Loucy (cell line): ENCODE data around the gene UMODL1.

Experiments used
- H2AFZ ChIP-seq: fragments of 200-600 bp; sonication (generic); 2 replicates; pipeline ENCODE4 v1.6.0; 2016; ENCODE audit warnings: antibody characterized with exemption, mild to moderate bottlenecking, low read length, moderate library complexity
- H3F3A ChIP-seq: fragments of 200-600 bp; 2 replicates; pipeline ENCODE4 v1.6.0; 2016; ENCODE audit warnings: antibody characterized with exemption, low read depth, mild to moderate bottlenecking
- H3K27me3 ChIP-seq: fragments of 200-600 bp; sonication (generic); 2 replicates; pipeline ENCODE4 v1.6.1; 2014; ENCODE audit warnings: low read length, mild to moderate bottlenecking; ENCODE audit not compliant: insufficient read depth, poor library complexity, severe bottlenecking
- H3K36me3 ChIP-seq: fragments of 200-600 bp; sonication (generic); 2 replicates; pipeline ENCODE4 v1.6.1; 2016; ENCODE audit warnings: low read length; ENCODE audit not compliant: insufficient read depth
- H3K4me1 ChIP-seq: fragments of 200-600 bp; sonication (generic); 2 replicates; pipeline ENCODE4 v1.5.1; 2014; ENCODE audit warnings: low read length, mild to moderate bottlenecking; ENCODE audit not compliant: insufficient read depth, poor library complexity, severe bottlenecking
- H3K4me2 ChIP-seq: fragments of 200-600 bp; sonication (generic); 2 replicates; pipeline ENCODE4 v1.6.0; 2014; ENCODE audit warnings: antibody characterized with exemption, low read length, low read depth, mild to moderate bottlenecking; ENCODE audit not compliant: poor library complexity, severe bottlenecking
- H3K4me3 ChIP-seq: fragments of 200-600 bp; sonication (generic); 2 replicates; pipeline ENCODE4 v1.5.1; 2014; ENCODE audit warnings: low read length, mild to moderate bottlenecking, mixed read lengths; ENCODE audit not compliant: poor library complexity, severe bottlenecking
- H3K79me2 ChIP-seq: fragments of 200-600 bp; sonication (generic); 2 replicates; pipeline ENCODE4 v1.6.1; 2014; ENCODE audit warnings: low read length; ENCODE audit not compliant: insufficient read depth
- H3K9ac ChIP-seq: fragments of 200-600 bp; sonication (generic); 2 replicates; pipeline ENCODE4 v1.6.0; 2014; ENCODE audit warnings: mild to moderate bottlenecking, low read depth, low read length, moderate library complexity; ENCODE audit not compliant: poor library complexity, severe bottlenecking
- H3K9me2 ChIP-seq: fragments of 200-600 bp; sonication (generic); replicated peaks from 2 replicates; pipeline ENCODE4 v1.6.1; 2016; ENCODE audit warnings: low read depth, low read length, mixed read lengths
- H3K9me3 ChIP-seq: fragments of 200-600 bp; sonication (generic); 2 replicates; pipeline ENCODE4 v1.6.1; 2014; ENCODE audit warnings: mild to moderate bottlenecking, antibody characterized with exemption, low read length, low read depth; ENCODE audit not compliant: insufficient read depth
- H4K20me1 ChIP-seq: fragments of 200-600 bp; sonication (generic); 2 replicates; pipeline ENCODE4 v1.6.0; 2014; ENCODE audit warnings: antibody characterized with exemption, low read length, mild to moderate bottlenecking; ENCODE audit not compliant: insufficient read depth, poor library complexity, severe bottlenecking
- CTCF ChIP-seq: fragments of 200-600 bp; sonication (generic); conservative IDR thresholded peaks from 2 replicates; pipeline ENCODE4 v1.5.1; 2014; ENCODE audit warnings: mild to moderate bottlenecking, antibody characterized with exemption, low read length
- EZH2phosphoT487 ChIP-seq: fragments of 200-600 bp; IDR thresholded peaks from 2 replicates; pipeline ENCODE4 v1.6.1; 2018; ENCODE audit warnings: antibody characterized with exemption, mild to moderate bottlenecking, moderate library complexity, borderline replicate concordance

Gene UMODL1

GRCh38 chr21:42137191-42137904 lies 66.2 kb downstream of the UMODL1 start:
- no peak overlapping the region for H2AFZ ChIP-seq
- no peak overlapping the region for H3K4me3 ChIP-seq
- no peaks in the 10 kb centered on the region for H3K79me2 ChIP-seq
- H3K4me2 ChIP-seq: no peak overlapping the region
- H3F3A ChIP-seq: no peaks in the 10 kb centered on the region
- no peak overlapping the region for H3K9ac ChIP-seq
- no peaks in the 10 kb centered on the region for H3K9me3 ChIP-seq
- no peaks in the 10 kb centered on the region for H3K4me1 ChIP-seq
- no peaks in the 10 kb centered on the region for H4K20me1 ChIP-seq
- H3K27me3 ChIP-seq: no peaks in the 10 kb centered on the region
- TF ChIP-seq EZH2phosphoT487: no peak
- no peak for TF ChIP-seq CTCF
- H3K36me3 ChIP-seq: no peaks in the 10 kb centered on the region
- no peaks in the 10 kb centered on the region for H3K9me2 ChIP-seq

- no peaks in the 10 kb centered on the region for H4K20me1 ChIP-seq
- H3K4me3 ChIP-seq: no peak overlapping the region
- H3K4me1 ChIP-seq: peaks cover 8% of the 10 kb centered on the region
- no peaks in the 10 kb centered on the region for H3K27me3 ChIP-seq
- no peaks in the 10 kb centered on the region for H3K9me2 ChIP-seq
- no peak overlapping the region for H2AFZ ChIP-seq
- H3K9me3 ChIP-seq: no peaks in the 10 kb centered on the region
- H3K9ac ChIP-seq: no peak overlapping the region
- no peaks in the 10 kb centered on the region for H3K36me3 ChIP-seq
- no peaks in the 10 kb centered on the region for H3K79me2 ChIP-seq
- H3F3A ChIP-seq: no peaks in the 10 kb centered on the region
- TF ChIP-seq CTCF: no peak
- H3K4me2 ChIP-seq: no peak overlapping the region
These were observed 69.2 kb downstream of the UMODL1 start for GRCh38 chr21:42140196-42140934.

- TF ChIP-seq EZH2phosphoT487 (no peak), CTCF (no peak)
- no peaks in the 10 kb centered on the region for H3K9me2 ChIP-seq
- H4K20me1 ChIP-seq: no peaks in the 10 kb centered on the region
- H3K4me1 ChIP-seq: peaks cover 17% of the 10 kb centered on the region
- H3K9me3 ChIP-seq: no peaks in the 10 kb centered on the region
- H3K36me3 ChIP-seq: no peaks in the 10 kb centered on the region
- H3K4me3 ChIP-seq: no peak overlapping the region
- no peaks in the 10 kb centered on the region for H3K79me2 ChIP-seq
- H3K4me2 ChIP-seq: no peak overlapping the region
- no peaks in the 10 kb centered on the region for H3F3A ChIP-seq
- no peaks in the 10 kb centered on the region for H3K27me3 ChIP-seq
- H3K9ac ChIP-seq: no peak overlapping the region
- no peak overlapping the region for H2AFZ ChIP-seq
These were observed 70.5 kb downstream of the UMODL1 start for GRCh38 chr21:42141643-42142042.
